Naive B cell (primary cell): ENCODE measurements around the gene MSRB3. TPM values are rescaled to one million over a fixed set of nuclear protein-coding genes. Genes with fewer than 3 reads are reported as not detected.
"Not testable (repeated sequence)": the region's sequence is repeated elsewhere in the genome, so short reads cannot be mapped to it uniquely, and the experiment has no call there.

ENCODE experiments used
- ATAC-seq, 2 donors: fragments of 150-1000 bp; cut with Tn5 transposase; 2 replicates each; pipeline ENCODE4 v1.10.0; 2021; ENCODE audit warnings: low read depth in 2 of 2, mild to moderate bottlenecking in 2 of 2, moderate library complexity in 2 of 2
- DNase-seq: peaks from one replicate; pipeline ENCODE4 v3.0.0; 2022
- H3K27ac Mint-ChIP-seq, 6 donors: one replicate each; pipeline ENCODE4 v1.8.0; 2020 to 2022; ENCODE audit warnings: mild to moderate bottlenecking in 6 of 6, mixed read lengths in 6 of 6, moderate library complexity in 5 of 6, inconsistent platforms in 2 of 6
- H3K27me3 Mint-ChIP-seq, 3 donors: one replicate each; pipeline ENCODE4 v1.8.0; 2021 to 2022; ENCODE audit warnings: mixed read lengths in 3 of 3, mild to moderate bottlenecking in 1 of 3
- H3K36me3 Mint-ChIP-seq, 2 donors: one replicate each; pipeline ENCODE4 v1.8.0; 2020 to 2022; ENCODE audit warnings: mixed read lengths in 2 of 2, inconsistent platforms in 1 of 2, mild to moderate bottlenecking in 1 of 2
- H3K4me1 Mint-ChIP-seq, 3 donors: one replicate each; pipeline ENCODE4 v1.8.0; 2020 to 2022; ENCODE audit warnings: mixed read lengths in 3 of 3, inconsistent platforms in 1 of 3, mild to moderate bottlenecking in 1 of 3, moderate library complexity in 1 of 3
- H3K4me3 Mint-ChIP-seq, 8 donors: one replicate each; pipeline ENCODE4 v1.8.0; 2020 to 2022; ENCODE audit warnings: mild to moderate bottlenecking in 8 of 8, mixed read lengths in 8 of 8, moderate library complexity in 8 of 8, inconsistent platforms in 2 of 8
- H3K9me3 Mint-ChIP-seq, 7 donors: one replicate each; pipeline ENCODE4 v1.8.0; 2020 to 2022; ENCODE audit warnings: mixed read lengths in 7 of 7, mild to moderate bottlenecking in 5 of 7, inconsistent platforms in 2 of 7, moderate library complexity in 1 of 7
- polyA plus RNA-seq, 6 donors: library from polyadenylated mRNA; unstranded; fragments of 300-500 nt; fragmentation: Illumina TruSeq; gene quantifications; one replicate each; pipeline ENCODE4 v1.2.3, GENCODE V29; 2021; ENCODE audit warnings: low read depth in 6 of 6

The MSRB3 gene
- polyA plus RNA-seq, 6 donors from 2014 or later, result 0.23 to 1.2 (median 0.47) TPM; not detected in 1

GRCh38 chr12:65430571-65431306, 152.3 kb downstream of the MSRB3 start:
- no peak overlapping the region for H3K4me3 Mint-ChIP-seq
- peaks cover 5 to 16% (median 10%) of the 10 kb centered on the region in 7 donors for H3K9me3 Mint-ChIP-seq
- H3K4me1 Mint-ChIP-seq, result no peaks in the 10 kb centered on the region
- ATAC-seq (no peak), DNase-seq (no peak)
- no peaks in the 10 kb centered on the region for H3K36me3 Mint-ChIP-seq
- H3K27ac Mint-ChIP-seq, result no peak overlapping the region
- no peaks in the 10 kb centered on the region for H3K27me3 Mint-ChIP-seq

- Mint-ChIP-seq H3K4me3 (no peak overlapping the region), H3K36me3 (no peaks in the 10 kb centered on the region), H3K27ac (no peak overlapping the region), H3K9me3 (peaks cover 0 to 7% (median 2%) of the 10 kb centered on the region in 7 donors), H3K4me1 (no peaks in the 10 kb centered on the region), H3K27me3 (no peaks in the 10 kb centered on the region)
- ATAC-seq, result no peak
- no peak for DNase-seq
Measured at GRCh38 chr12:65432114-65432513, 153.6 kb downstream of the MSRB3 start.

GRCh38 chr12:65432651-65433050, 154.2 kb downstream of the MSRB3 start:
- Mint-ChIP-seq H3K4me1 (no peaks in the 10 kb centered on the region), H3K36me3 (no peaks in the 10 kb centered on the region), H3K4me3 (no peak overlapping the region), H3K27me3 (no peaks in the 10 kb centered on the region), H3K9me3 (peaks cover 0 to 1% (median 0%) of the 10 kb centered on the region in 7 donors), H3K27ac (no peak overlapping the region)
- DNase-seq (no peak), ATAC-seq (no peak)

GRCh38 chr12:65434737-65435136, 156.3 kb downstream of the MSRB3 start:
- DNase-seq (no peak), ATAC-seq (no peak)
- Mint-ChIP-seq H3K4me1 (no peaks in the 10 kb centered on the region), H3K4me3 (no peak overlapping the region), H3K27me3 (no peaks in the 10 kb centered on the region), H3K9me3 (no peaks in the 10 kb centered on the region), H3K27ac (no peak overlapping the region), H3K36me3 (no peaks in the 10 kb centered on the region)

GRCh38 chr12:65443038-65443437, 164.6 kb downstream of the MSRB3 start:
- Mint-ChIP-seq H3K4me1 (no peaks in the 10 kb centered on the region), H3K27me3 (peaks cover 0 to 6% (median 0%) of the 10 kb centered on the region in 3 donors), H3K27ac (no peak overlapping the region), H3K4me3 (no peak overlapping the region), H3K36me3 (no peaks in the 10 kb centered on the region), H3K9me3 (no peaks in the 10 kb centered on the region)
- ATAC-seq (no peak), DNase-seq (no peak)

- no peak for DNase-seq
- Mint-ChIP-seq H3K4me3 (no peak overlapping the region), H3K4me1 (no peaks in the 10 kb centered on the region), H3K27me3 (peaks cover 0 to 6% (median 0%) of the 10 kb centered on the region in 3 donors), H3K36me3 (no peaks in the 10 kb centered on the region), H3K9me3 (no peaks in the 10 kb centered on the region), H3K27ac (no peak overlapping the region)
- no peak for ATAC-seq
Measured at GRCh38 chr12:65444996-65445395, 166.5 kb downstream of the MSRB3 start.

- Mint-ChIP-seq H3K4me1 (no peaks in the 10 kb centered on the region), H3K9me3 (no peaks in the 10 kb centered on the region), H3K27ac (no peak overlapping the region), H3K27me3 (peaks cover 0 to 6% (median 0%) of the 10 kb centered on the region in 3 donors), H3K36me3 (no peaks in the 10 kb centered on the region), H3K4me3 (no peak overlapping the region)
- DNase-seq, result no peak
- no peak for ATAC-seq
Measured at GRCh38 chr12:65446901-65447300, 168.4 kb downstream of the MSRB3 start.

- Mint-ChIP-seq H3K27ac (no peak overlapping the region), H3K27me3 (peaks cover 0 to 5% (median 0%) of the 10 kb centered on the region in 3 donors), H3K36me3 (no peaks in the 10 kb centered on the region), H3K9me3 (no peaks in the 10 kb centered on the region), H3K4me3 (no peak overlapping the region), H3K4me1 (no peaks in the 10 kb centered on the region)
- no peak for DNase-seq
- no peak for ATAC-seq
Measured at GRCh38 chr12:65449400-65449799, 170.9 kb downstream of the MSRB3 start.

GRCh38 chr12:65450625-65451024, 172.1 kb downstream of the MSRB3 start:
- no peak overlapping the region for H3K27ac Mint-ChIP-seq

GRCh38 chr12:65454115-65454787, 175.8 kb downstream of the MSRB3 start:
- no peaks in the 10 kb centered on the region for H3K36me3 Mint-ChIP-seq
- DNase-seq (no peak), ATAC-seq (no peak)
- H3K27ac Mint-ChIP-seq, result no peak overlapping the region
- no peak overlapping the region for H3K4me3 Mint-ChIP-seq
- no peaks in the 10 kb centered on the region for H3K27me3 Mint-ChIP-seq
- H3K9me3 Mint-ChIP-seq, result peaks cover 0 to 3% (median 0%) of the 10 kb centered on the region in 7 donors
- no peaks in the 10 kb centered on the region for H3K4me1 Mint-ChIP-seq

More at GRCh38 chr12:65450625-65451024, 172.1 kb downstream of the MSRB3 start:
- Mint-ChIP-seq H3K27me3 (no peaks in the 10 kb centered on the region), H3K9me3 (no peaks in the 10 kb centered on the region), H3K4me3 (no peak overlapping the region), H3K36me3 (no peaks in the 10 kb centered on the region), H3K4me1 (no peaks in the 10 kb centered on the region)
- DNase-seq (no peak), ATAC-seq (no peak)

- H3K4me3 Mint-ChIP-seq, H3K9me3 Mint-ChIP-seq: not testable (repeated sequence)
Measured at GRCh38 chr12:65457341-65457740, 178.9 kb downstream of the MSRB3 start.

GRCh38 chr12:65458718-65459117, 180.2 kb downstream of the MSRB3 start:
- DNase-seq, result no peak
- H3K27me3 Mint-ChIP-seq, result no peaks in the 10 kb centered on the region
- H3K4me1 Mint-ChIP-seq, result no peaks in the 10 kb centered on the region
- no peak for ATAC-seq
- no peak overlapping the region for H3K4me3 Mint-ChIP-seq
- peaks cover 0 to 3% (median 0%) of the 10 kb centered on the region in 7 donors for H3K9me3 Mint-ChIP-seq
- no peaks in the 10 kb centered on the region for H3K36me3 Mint-ChIP-seq
- H3K27ac Mint-ChIP-seq, result no peak overlapping the region

More at GRCh38 chr12:65457341-65457740, 178.9 kb downstream of the MSRB3 start:
- H3K36me3 Mint-ChIP-seq, H3K27me3 Mint-ChIP-seq, H3K4me1 Mint-ChIP-seq, H3K27ac Mint-ChIP-seq, DNase-seq, ATAC-seq: not testable (repeated sequence)

GRCh38 chr12:65459545-65459944, 181.1 kb downstream of the MSRB3 start:
- no peaks in the 10 kb centered on the region for H3K4me1 Mint-ChIP-seq
- no peaks in the 10 kb centered on the region for H3K36me3 Mint-ChIP-seq
- H3K27me3 Mint-ChIP-seq, result no peaks in the 10 kb centered on the region
- H3K9me3 Mint-ChIP-seq, result peaks cover 0 to 3% (median 0%) of the 10 kb centered on the region in 7 donors
- DNase-seq (no peak), ATAC-seq (no peak)
- H3K27ac Mint-ChIP-seq, result no peak overlapping the region
- H3K4me3 Mint-ChIP-seq, result no peak overlapping the region

GRCh38 chr12:65460063-65460462, 181.6 kb downstream of the MSRB3 start:
- H3K9me3 Mint-ChIP-seq, result peaks cover 0 to 3% (median 0%) of the 10 kb centered on the region in 7 donors
- no peak overlapping the region for H3K27ac Mint-ChIP-seq
- DNase-seq (no peak), ATAC-seq (no peak)
- H3K36me3 Mint-ChIP-seq, result no peaks in the 10 kb centered on the region
- no peaks in the 10 kb centered on the region for H3K27me3 Mint-ChIP-seq
- no peaks in the 10 kb centered on the region for H3K4me1 Mint-ChIP-seq
- H3K4me3 Mint-ChIP-seq, result no peak overlapping the region
